ENCODE data around the gene FAM76B.

DNA sequence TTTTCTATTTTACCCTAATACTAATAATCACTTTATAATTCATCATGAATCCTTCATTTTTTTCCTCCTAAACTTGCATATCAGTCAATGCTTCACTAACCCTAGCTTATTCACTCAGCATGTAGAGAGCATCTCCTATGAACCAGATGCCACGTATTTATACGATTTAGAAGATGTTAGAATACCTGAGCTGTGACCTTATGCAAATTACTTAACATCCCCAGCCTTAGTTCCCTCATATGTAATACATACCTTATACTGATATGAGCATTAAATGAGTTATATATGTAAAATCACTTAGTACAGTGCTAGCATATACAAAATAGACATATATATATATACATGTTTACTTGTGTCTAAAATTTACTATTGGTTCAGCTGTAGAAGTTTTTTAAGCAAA is 9.0 kb downstream of the FAM76B start:
- TF ChIP-seq POLR2AphosphoS5 (IDR thresholded peaks at IDR 0.05; ENCODE audit: low read depth, low read length): no peak
- TF ChIP-seq, protein P1, sequence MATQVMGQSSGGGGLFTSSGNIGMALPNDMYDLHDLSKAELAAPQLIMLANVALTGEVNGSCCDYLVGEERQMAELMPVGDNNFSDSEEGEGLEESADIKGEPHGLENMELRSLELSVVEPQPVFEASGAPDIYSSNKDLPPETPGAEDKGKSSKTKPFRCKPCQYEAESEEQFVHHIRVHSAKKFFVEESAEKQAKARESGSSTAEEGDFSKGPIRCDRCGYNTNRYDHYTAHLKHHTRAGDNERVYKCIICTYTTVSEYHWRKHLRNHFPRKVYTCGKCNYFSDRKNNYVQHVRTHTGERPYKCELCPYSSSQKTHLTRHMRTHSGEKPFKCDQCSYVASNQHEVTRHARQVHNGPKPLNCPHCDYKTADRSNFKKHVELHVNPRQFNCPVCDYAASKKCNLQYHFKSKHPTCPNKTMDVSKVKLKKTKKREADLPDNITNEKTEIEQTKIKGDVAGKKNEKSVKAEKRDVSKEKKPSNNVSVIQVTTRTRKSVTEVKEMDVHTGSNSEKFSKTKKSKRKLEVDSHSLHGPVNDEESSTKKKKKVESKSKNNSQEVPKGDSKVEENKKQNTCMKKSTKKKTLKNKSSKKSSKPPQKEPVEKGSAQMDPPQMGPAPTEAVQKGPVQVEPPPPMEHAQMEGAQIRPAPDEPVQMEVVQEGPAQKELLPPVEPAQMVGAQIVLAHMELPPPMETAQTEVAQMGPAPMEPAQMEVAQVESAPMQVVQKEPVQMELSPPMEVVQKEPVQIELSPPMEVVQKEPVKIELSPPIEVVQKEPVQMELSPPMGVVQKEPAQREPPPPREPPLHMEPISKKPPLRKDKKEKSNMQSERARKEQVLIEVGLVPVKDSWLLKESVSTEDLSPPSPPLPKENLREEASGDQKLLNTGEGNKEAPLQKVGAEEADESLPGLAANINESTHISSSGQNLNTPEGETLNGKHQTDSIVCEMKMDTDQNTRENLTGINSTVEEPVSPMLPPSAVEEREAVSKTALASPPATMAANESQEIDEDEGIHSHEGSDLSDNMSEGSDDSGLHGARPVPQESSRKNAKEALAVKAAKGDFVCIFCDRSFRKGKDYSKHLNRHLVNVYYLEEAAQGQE (IDR thresholded peaks at IDR 0.05; ENCODE audit: insufficient read depth in 1 of 2, low read depth in 2 of 2, low read length in 2 of 2): no peak

Measured in PFSK-1 (cell line).